ENCODE data around the gene PLP2.

- no peak for TF ChIP-seq ZNF302 (CRISPR knock-in tag; IDR thresholded peaks at IDR 0.05)
- TF ChIP-seq BHLHE40 (IDR thresholded peaks at IDR 0.05; ENCODE audit: low read depth, low read length) = no peak
- TF ChIP-seq POLR2A (IDR thresholded peaks at IDR 0.05; ENCODE audit: low read length) = no peak
- TF ChIP-seq CTCF (IDR thresholded peaks at IDR 0.05) = no peak
- no peak for TF ChIP-seq REST (IDR thresholded peaks at IDR 0.05)
- no peak for TF ChIP-seq MAX (IDR thresholded peaks at IDR 0.05)
- no peak for TF ChIP-seq RAD21 (conservative IDR thresholded peaks at IDR 0.05 in 1 of 2, IDR thresholded peaks at IDR 0.05 in 1 of 2)
- no peak for TF ChIP-seq E2F6 (IDR thresholded peaks at IDR 0.05; ENCODE audit: borderline replicate concordance, low read depth)
Observed at GRCh38 chrX:49165901-49166881, 5.5 kb upstream of the PLP2 start.
